Epithelial cell of proximal tubule (primary cell): Measurements from ENCODE around the gene ETV1. TPM values are rescaled to one million over a fixed set of nuclear protein-coding genes. Genes with fewer than 3 reads are reported as not detected.

ENCODE experiments used
- DNase-seq: peaks from one replicate; pipeline ENCODE4 v3.0.0-alpha.2; 2011; ENCODE audit warnings: low read depth
- H3K4me3 ChIP-seq: 2 replicates; pipeline ENCODE4 v1.5.1; 2011; ENCODE audit warnings: low read depth, mild to moderate bottlenecking, low read length
- CTCF ChIP-seq: conservative IDR thresholded peaks from 2 replicates; pipeline ENCODE4 v1.5.1; 2012; ENCODE audit warnings: low read depth, mild to moderate bottlenecking, low read length
- total RNA-seq: library from RNA; depleted of rRNA; stranded (reverse); fragments of >200 nt; gene quantifications from 2 replicates; pipeline ENCODE4 v1.2.3, GENCODE V29; 2015

Gene ETV1
- total RNA-seq, 1 donor from 2014 or later = 5.1 TPM

GRCh38 chr7:13890793-13891192 is 98.7 kb downstream of the ETV1 start:
- DNase-seq = no peak
- TF ChIP-seq CTCF = no peak
- H3K4me3 ChIP-seq = no peak overlapping the region

GRCh38 chr7:13886356-13886755 is 103.1 kb downstream of the ETV1 start:
- no peak overlapping the region for H3K4me3 ChIP-seq
- TF ChIP-seq CTCF = no peak
- no peak for DNase-seq

- no peak overlapping the region for H3K4me3 ChIP-seq
- no peak for DNase-seq
- no peak for TF ChIP-seq CTCF
Measured at GRCh38 chr7:13882051-13882450, 107.4 kb downstream of the ETV1 start.

DNA sequence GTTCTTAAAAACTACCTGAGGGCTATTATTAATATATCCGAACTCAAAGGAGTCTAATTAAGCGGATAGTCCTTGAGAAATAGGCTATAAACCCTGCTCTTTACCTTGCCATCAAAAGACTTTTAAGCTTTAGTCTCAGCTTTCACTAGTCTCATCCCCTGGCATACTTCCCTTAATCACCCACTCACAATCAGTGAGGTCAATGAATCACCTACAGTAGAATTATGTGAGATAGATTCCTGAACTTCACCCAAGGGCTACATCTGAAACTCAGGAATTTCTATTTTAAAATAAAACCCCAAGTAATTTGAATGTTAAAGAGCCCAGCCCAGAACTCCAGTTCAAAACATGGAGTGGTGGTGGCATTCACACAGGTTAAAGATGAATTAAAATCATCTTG is 108.7 kb downstream of the ETV1 start:
- no peak overlapping the region for H3K4me3 ChIP-seq
- TF ChIP-seq CTCF = no peak
- no peak for DNase-seq

- H3K4me3 ChIP-seq = no peak overlapping the region
Measured at GRCh38 chr7:13879994-13880686, 109.3 kb downstream of the ETV1 start.

DNA sequence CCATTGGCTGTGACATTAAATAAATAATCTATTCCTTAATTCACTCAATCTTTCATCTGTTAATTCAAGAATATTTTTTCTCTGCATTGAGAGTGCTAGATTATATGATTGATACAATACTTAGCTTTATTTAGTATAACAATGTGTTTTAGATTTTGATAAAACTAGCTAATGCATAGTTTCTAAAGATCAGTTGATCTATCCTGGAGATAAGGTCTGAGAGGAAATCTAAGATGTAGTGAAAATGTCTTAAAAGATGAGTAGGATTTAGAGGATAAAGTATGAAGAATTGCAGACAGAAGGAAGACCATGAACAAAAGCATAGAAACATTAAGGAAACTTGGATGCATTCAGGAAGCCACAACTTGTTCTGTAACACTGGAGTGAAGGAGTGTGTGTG is 110.3 kb downstream of the ETV1 start:
- no peak for TF ChIP-seq CTCF

More at GRCh38 chr7:13879994-13880686, 109.3 kb downstream of the ETV1 start:
- DNase-seq = no peak
- TF ChIP-seq CTCF = no peak

DNA sequence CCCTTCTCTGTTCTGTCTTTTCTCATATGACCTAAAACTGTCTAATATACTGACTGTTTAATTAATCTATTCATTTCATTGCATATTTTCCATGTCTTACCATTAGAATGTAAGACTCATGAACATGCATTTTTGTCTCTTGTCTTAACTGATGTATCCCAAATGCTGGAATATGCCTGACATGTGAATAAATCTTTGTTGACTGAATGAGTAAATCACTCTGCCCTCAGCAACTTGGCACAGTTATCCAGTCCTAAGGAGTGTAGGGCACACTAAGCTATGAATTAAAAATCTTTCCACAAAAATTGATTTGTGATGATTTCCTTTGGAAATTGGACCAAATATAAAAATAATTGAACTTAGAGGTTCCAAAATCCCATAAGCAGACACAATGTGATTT is 111.3 kb downstream of the ETV1 start:
- no peak for TF ChIP-seq CTCF
- no peak overlapping the region for H3K4me3 ChIP-seq
- DNase-seq = no peak

More for the DNA sequence above, 110.3 kb downstream of the ETV1 start:
- no peak overlapping the region for H3K4me3 ChIP-seq
- no peak for DNase-seq
